GDM1 (cell line): ENCODE data around the gene SH2D7.
A peak's percentile ranks its signal among the peaks of the same experiment; 100 is the strongest.

Experiments
- DNase-seq: peaks from one replicate; lab custom pipeline; 2025; lab: John Stamatoyannopoulos, UW

SH2D7 gene

GRCh38 chr15:78104566-78105475, 12.5 kb downstream of the SH2D7 start:
- no peak for DNase-seq

GRCh38 chr15:78105476-78106241, 13.3 kb downstream of the SH2D7 start:
- DNase-seq: no peak

- DNase-seq: no peak
These were observed 15.1 kb downstream of the SH2D7 start for GRCh38 chr15:78107471-78107870.

GRCh38 chr15:78108300-78109084, 16.1 kb downstream of the SH2D7 start:
- DNase-seq: peak; percentile 74

- no peak for DNase-seq
These were observed 16.8 kb downstream of the SH2D7 start for GRCh38 chr15:78109156-78109555.

GRCh38 chr15:78110096-78110495, 17.7 kb downstream of the SH2D7 start:
- DNase-seq: no peak

GRCh38 chr15:78110916-78111475, 18.6 kb downstream of the SH2D7 start:
- no peak for DNase-seq

- no peak for DNase-seq
These were observed 19.4 kb downstream of the SH2D7 start for GRCh38 chr15:78111788-78112187.

- DNase-seq: no peak
These were observed 20.2 kb downstream of the SH2D7 start for GRCh38 chr15:78112551-78112950.

- DNase-seq: no peak
These were observed 28.2 kb downstream of the SH2D7 start for GRCh38 chr15:78120523-78120922.

GRCh38 chr15:78125267-78125666, 32.9 kb downstream of the SH2D7 start:
- no peak for DNase-seq

- DNase-seq: no peak
These were observed 35.5 kb downstream of the SH2D7 start for GRCh38 chr15:78127882-78128281.

GRCh38 chr15:78129077-78129750, 36.9 kb downstream of the SH2D7 start:
- no peak for DNase-seq

GRCh38 chr15:78129751-78130287, 37.5 kb downstream of the SH2D7 start:
- no peak for DNase-seq

- DNase-seq: no peak
These were observed 38.3 kb downstream of the SH2D7 start for GRCh38 chr15:78130466-78131294.

GRCh38 chr15:78131295-78132061, 39.1 kb downstream of the SH2D7 start, which contains the start of gene CIB2:
TSS of gene CIB2 (minus strand) at chr15:78131445. CDS start at chr15:78131215, 230 bp downstream.
- DNase-seq: peak; percentile 66

GRCh38 chr15:78133801-78134200, 41.4 kb downstream of the SH2D7 start:
- DNase-seq: no peak

- DNase-seq: no peak
These were observed 47.2 kb downstream of the SH2D7 start for GRCh38 chr15:78139578-78139977.

- DNase-seq: no peak
These were observed 47.9 kb downstream of the SH2D7 start for GRCh38 chr15:78140292-78140691.
